Caco-2 (cell line): ENCODE results near the gene KRT73. TPM values are rescaled to one million over a fixed set of nuclear protein-coding genes. Genes with fewer than 3 reads are reported as not detected.
A peak's percentile ranks its signal among the peaks of the same experiment; 100 is the strongest.
"Not testable (repeated sequence)": the region's sequence is repeated elsewhere in the genome, so short reads cannot be mapped to it uniquely, and the experiment has no call there.

Source experiments
- BruUV-seq: library from RNA; stranded (reverse); fragments of 400-500 nt; replicated peaks from 2 replicates; lab custom pipeline; 2021; lab: Mats Ljungman, UMichigan
- CTCF ChIA-PET: fragments of 300-600 bp; sonication (Branson Sonifier 250); formaldehyde crosslinking; loops from one replicate; lab custom pipeline; 2022; ENCODE audit warnings: antibody characterized with exemption; lab: Charles Lee
- POLR2A ChIA-PET: fragments of 300-600 bp; sonication (Branson Sonifier 250); formaldehyde crosslinking; loops from one replicate; lab custom pipeline; 2022; ENCODE audit warnings: antibody characterized with exemption; lab: Charles Lee
- DNase-seq, 2 experiments: peaks; one replicate each; pipeline versions ENCODE4 v3.0.0 to v3.0.0-alpha.2; 2020 to 2022
- H3K27me3 ChIP-seq: replicated peaks from 2 replicates; pipeline ENCODE4 v1.6.0; 2011; ENCODE audit warnings: low read length; ENCODE audit not compliant: control insufficient read depth, insufficient read depth
- H3K36me3 ChIP-seq: 2 replicates; pipeline ENCODE4 v1.5.1; 2011; ENCODE audit warnings: low read length; ENCODE audit not compliant: control insufficient read depth, insufficient read depth
- H3K4me1 ChIP-seq: fragments of 250-450 bp; sonication (Bioruptor Pico); 2 replicates; pipeline ENCODE4 v1.5.1; 2020; ENCODE audit warnings: mild to moderate bottlenecking
- H3K4me3 ChIP-seq: 2 replicates; pipeline ENCODE4 v1.5.1; 2011; ENCODE audit warnings: low read depth, mild to moderate bottlenecking, control low read depth, low read length
- H3K9me3 ChIP-seq: fragments of 250-450 bp; sonication (Bioruptor Pico); 2 replicates; pipeline ENCODE4 v1.5.1; 2020; ENCODE audit warnings: mild to moderate bottlenecking, moderate library complexity
- H3K27ac Mint-ChIP-seq: one replicate; pipeline ENCODE4 v1.8.0; 2022; ENCODE audit warnings: mixed read lengths; ENCODE audit not compliant: unreplicated experiment
- H3K27me3 Mint-ChIP-seq: one replicate; pipeline ENCODE4 v1.8.0; 2022; ENCODE audit warnings: mixed read lengths; ENCODE audit not compliant: insufficient read depth, unreplicated experiment
- H3K36me3 Mint-ChIP-seq: one replicate; pipeline ENCODE4 v1.8.0; 2022; ENCODE audit warnings: mild to moderate bottlenecking, mixed read lengths; ENCODE audit not compliant: insufficient read depth, unreplicated experiment
- H3K4me1 Mint-ChIP-seq: one replicate; pipeline ENCODE4 v1.8.0; 2022; ENCODE audit warnings: low read depth, mixed read lengths; ENCODE audit not compliant: unreplicated experiment
- H3K4me3 Mint-ChIP-seq: one replicate; pipeline ENCODE4 v1.8.0; 2022; ENCODE audit warnings: mild to moderate bottlenecking, moderate library complexity, mixed read lengths; ENCODE audit not compliant: unreplicated experiment
- H3K9me3 Mint-ChIP-seq: one replicate; pipeline ENCODE4 v1.8.0; 2022; ENCODE audit warnings: mixed read lengths; ENCODE audit not compliant: unreplicated experiment
- CTCF ChIP-seq, 2 experiments: fragments of 200-600 bp in 1 of 2; IDR thresholded peaks; 1 replicate in 1 of 2; 2 replicates in 1 of 2; pipeline versions ENCODE4 v1.5.1 to v1.8.0; 2011 to 2022; ENCODE audit warnings: antibody characterized with exemption in 1 of 2, control low read depth in 1 of 2, inconsistent platforms in 1 of 2, low read depth in 1 of 2, low read length in 1 of 2, mild to moderate bottlenecking in 1 of 2, moderate library complexity in 1 of 2; ENCODE audit not compliant: insufficient read depth in 1 of 2, severe bottlenecking in 1 of 2, unreplicated experiment in 1 of 2
- intact Hi-C: fragments of 100-400 bp; cut with micrococcal nuclease; formaldehyde crosslinking; loops from one replicate; pipeline ENCODE4 v1.10.0; 2022; ENCODE audit not compliant: unreplicated experiment
- total RNA-seq: library from RNA; stranded (reverse); gene quantifications from 2 replicates; pipeline ENCODE4 v1.2.3, GENCODE V29; 2022

Gene KRT73
- total RNA-seq, 1 experiment from 2014 or later: not detected

GRCh38 chr12:52600071-52600470 is 18.3 kb downstream of the KRT73 start:
- intact Hi-C loops: no loop called here
- Histone ChIP-seq H3K36me3 (no peaks in the 10 kb centered on the region), H3K4me3 (no peak overlapping the region), H3K27me3 (no peaks in the 10 kb centered on the region), H3K9me3 (no peaks in the 10 kb centered on the region), H3K4me1 (no peaks in the 10 kb centered on the region)
- H3K9me3 Mint-ChIP-seq: no peaks in the 10 kb centered on the region
- H3K4me1 Mint-ChIP-seq: no peaks in the 10 kb centered on the region
- CTCF ChIA-PET: no interaction called here
- BruUV-seq: no TSS peak
- no peak overlapping the region for H3K27ac Mint-ChIP-seq
- DNase-seq: no peak
- POLR2A ChIA-PET: no interaction called here
- H3K4me3 Mint-ChIP-seq: no peak overlapping the region
- no peak for TF ChIP-seq CTCF (IDR thresholded peaks at IDR 0.05; ENCODE audit: insufficient read depth in 1 of 2, low read depth in 1 of 2, low read length in 1 of 2, severe bottlenecking in 1 of 2, unreplicated experiment in 1 of 2)
- peaks cover 6% of the 10 kb centered on the region for H3K27me3 Mint-ChIP-seq
- no peaks in the 10 kb centered on the region for H3K36me3 Mint-ChIP-seq

DNA sequence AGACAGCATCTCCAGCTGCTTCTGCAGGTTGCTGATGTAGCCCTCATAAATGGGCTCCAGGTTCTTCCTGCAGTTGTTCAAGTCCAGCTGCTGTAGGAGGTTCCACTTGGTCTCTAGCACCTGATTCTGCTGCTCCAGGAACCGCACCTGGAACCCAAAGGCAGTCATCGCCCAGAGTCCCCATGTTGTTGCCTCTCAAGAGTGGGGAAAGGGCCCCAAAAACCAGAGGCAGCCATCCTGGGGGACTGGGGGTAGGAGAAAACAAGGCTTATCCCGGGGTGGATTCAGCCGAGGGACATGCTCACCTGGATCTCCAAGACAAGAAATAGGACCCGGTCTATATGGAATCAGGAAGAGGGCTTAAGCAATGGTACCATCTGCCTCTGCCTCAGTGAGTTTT is 19.4 kb downstream of the KRT73 start:
- intact Hi-C loops: no loop called here
- Mint-ChIP-seq H3K27ac (no peak overlapping the region), H3K36me3 (no peaks in the 10 kb centered on the region), H3K27me3 (peaks cover 6% of the 10 kb centered on the region), H3K9me3 (no peaks in the 10 kb centered on the region), H3K4me3 (no peak overlapping the region), H3K4me1 (no peaks in the 10 kb centered on the region)
- Histone ChIP-seq H3K36me3 (no peaks in the 10 kb centered on the region), H3K9me3 (no peaks in the 10 kb centered on the region), H3K4me1 (no peaks in the 10 kb centered on the region), H3K4me3 (no peak overlapping the region), H3K27me3 (no peaks in the 10 kb centered on the region)
- no peak for DNase-seq
- POLR2A ChIA-PET: no interaction called here
- no peak for TF ChIP-seq CTCF (IDR thresholded peaks at IDR 0.05; ENCODE audit: insufficient read depth in 1 of 2, low read depth in 1 of 2, low read length in 1 of 2, severe bottlenecking in 1 of 2, unreplicated experiment in 1 of 2)
- BruUV-seq: no TSS peak
- CTCF ChIA-PET: no interaction called here

- H3K27ac Mint-ChIP-seq, H3K27me3 Mint-ChIP-seq, H3K36me3 ChIP-seq, DNase-seq, H3K4me3 ChIP-seq, H3K36me3 Mint-ChIP-seq, H3K9me3 ChIP-seq, H3K4me1 Mint-ChIP-seq, H3K4me1 ChIP-seq, H3K4me3 Mint-ChIP-seq, H3K9me3 Mint-ChIP-seq, BruUV-seq, intact Hi-C loops, CTCF ChIA-PET, POLR2A ChIA-PET, H3K27me3 ChIP-seq: not testable (repeated sequence)
Measured at GRCh38 chr12:52594237-52594636, 24.1 kb downstream of the KRT73 start.

DNA sequence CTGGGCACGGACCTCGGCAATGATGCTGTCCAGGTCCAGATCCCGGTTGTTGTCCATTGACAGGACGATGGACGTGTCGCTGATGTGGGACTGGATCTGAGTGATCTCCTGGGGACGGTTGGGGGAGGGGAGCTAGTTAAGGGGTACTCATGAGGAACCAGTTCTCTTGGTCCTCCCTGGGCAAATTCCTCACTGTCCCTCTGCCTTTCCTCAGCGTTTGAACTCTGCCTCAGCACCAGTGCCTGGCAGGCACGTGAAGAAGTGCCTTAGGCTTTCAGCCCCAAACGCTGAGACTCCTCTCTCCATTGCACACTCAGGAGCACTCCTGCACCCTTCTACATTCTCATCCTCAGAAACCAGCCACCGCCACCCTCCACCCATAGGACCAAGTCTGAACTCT is 26.8 kb downstream of the KRT73 start:
- no peaks in the 10 kb centered on the region for H3K4me1 ChIP-seq
- H3K36me3 ChIP-seq: no peaks in the 10 kb centered on the region
- Mint-ChIP-seq H3K9me3 (no peaks in the 10 kb centered on the region), H3K27me3 (peaks cover 4% of the 10 kb centered on the region), H3K36me3 (no peaks in the 10 kb centered on the region), H3K27ac (no peak overlapping the region), H3K4me3 (no peak overlapping the region), H3K4me1 (no peaks in the 10 kb centered on the region)
- H3K27me3 ChIP-seq: no peaks in the 10 kb centered on the region; the same call in 1 of the 2 replicates
- ChIA-PET POLR2A (no interaction called here), CTCF (no interaction called here)
- H3K4me3 ChIP-seq: no peak overlapping the region
- peak in 1 of 2 experiments; percentile 27 for DNase-seq
- intact Hi-C loops: no loop called here
- TF ChIP-seq CTCF (IDR thresholded peaks at IDR 0.05; ENCODE audit: insufficient read depth in 1 of 2, low read depth in 1 of 2, low read length in 1 of 2, severe bottlenecking in 1 of 2, unreplicated experiment in 1 of 2): no peak
- no peaks in the 10 kb centered on the region for H3K9me3 ChIP-seq
- BruUV-seq: no TSS peak
